Stomach smooth muscle (tissue), 2 donors: ENCODE measurements around the gene RMND5B.

Experiments used
- H3K27ac ChIP-seq: one replicate; pipeline ENCODE4 v1.7.0; 2013; ENCODE audit warnings: mild to moderate bottlenecking, low read length, inconsistent platforms
- H3K27me3 ChIP-seq, 2 donors: one replicate each; pipeline ENCODE4 v1.7.0; 2013; ENCODE audit warnings: low read length in 2 of 2; ENCODE audit not compliant: insufficient read depth in 2 of 2, control insufficient read depth in 1 of 2
- H3K36me3 ChIP-seq, 2 donors: one replicate each; pipeline ENCODE4 v1.7.0; 2013; ENCODE audit warnings: low read length in 2 of 2; ENCODE audit not compliant: control insufficient read depth in 2 of 2, insufficient read depth in 2 of 2
- H3K4me1 ChIP-seq: one replicate; pipeline ENCODE4 v1.7.0; 2013; ENCODE audit warnings: low read length; ENCODE audit not compliant: control insufficient read depth, insufficient read depth
- H3K4me3 ChIP-seq, 2 donors: one replicate each; pipeline ENCODE4 v1.7.0; 2013; ENCODE audit warnings: low read length in 2 of 2
- H3K9ac ChIP-seq, 2 donors: one replicate each; pipeline ENCODE4 v1.7.0; 2013; ENCODE audit warnings: low read length in 2 of 2, mild to moderate bottlenecking in 1 of 2
- H3K9me3 ChIP-seq, 2 donors: one replicate each; pipeline ENCODE4 v1.7.0; 2013; ENCODE audit warnings: low read length in 2 of 2; ENCODE audit not compliant: control insufficient read depth in 2 of 2
- donor health status: healthy.
- donor health status: Pancreatic carcinoma.

The RMND5B gene

DNA sequence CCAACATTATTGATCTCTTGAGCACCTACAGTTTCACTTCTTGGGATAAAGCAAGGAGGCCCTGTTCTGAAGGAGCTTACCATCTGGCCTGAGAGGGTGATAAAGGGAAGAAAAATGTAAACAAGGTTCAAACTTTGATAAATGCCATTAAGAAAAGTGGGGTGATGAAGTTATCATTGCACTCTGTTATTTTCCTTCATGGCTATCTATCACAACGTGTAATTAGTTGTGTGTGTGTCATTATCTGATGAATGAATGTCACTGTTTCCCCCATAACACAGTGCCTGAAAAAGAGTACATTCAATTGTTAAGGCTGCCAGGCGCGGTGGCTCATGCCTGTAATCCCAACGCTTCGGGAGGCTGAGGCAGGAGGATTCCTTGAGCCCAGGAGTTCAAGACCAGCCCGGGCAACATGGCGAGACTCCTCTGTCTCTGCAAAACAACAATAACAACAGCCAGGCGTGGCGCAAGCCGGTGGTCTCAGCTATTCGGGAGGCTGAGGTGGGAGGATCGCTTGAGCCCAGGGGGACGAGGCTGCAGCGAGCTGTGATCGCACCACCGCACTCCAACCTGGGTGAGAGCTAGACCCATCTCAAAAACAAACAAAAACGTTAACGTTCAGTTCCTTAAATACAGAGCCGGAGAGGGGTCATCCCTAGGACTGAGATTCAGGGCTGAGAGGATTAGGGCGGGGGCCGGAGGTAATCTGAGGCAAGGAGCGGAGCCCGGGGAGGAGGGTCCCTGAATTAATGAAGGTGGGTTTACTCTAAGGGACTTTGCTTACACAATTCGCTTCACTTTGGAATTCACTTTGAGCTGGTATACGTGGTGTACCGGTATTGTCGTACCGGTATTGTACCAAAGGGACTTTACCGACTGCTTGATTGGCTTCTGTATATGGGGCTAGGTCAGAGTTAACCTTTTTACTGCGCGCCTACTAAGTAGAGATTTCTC is 22.0 kb downstream of the RMND5B start:
- H3K27me3 ChIP-seq = no peaks in the 10 kb centered on the region
- H3K27ac ChIP-seq = peak overlapping the region; percentile 69
- no peaks in the 10 kb centered on the region for H3K9me3 ChIP-seq
- peak overlapping the region; percentile 52 to 72 for H3K9ac ChIP-seq
- H3K36me3 ChIP-seq = peaks cover 9 to 37% of the 10 kb centered on the region in 2 donors
- H3K4me3 ChIP-seq = peak overlapping the region; percentile 57 to 84
- peaks cover 16% of the 10 kb centered on the region for H3K4me1 ChIP-seq

DNA sequence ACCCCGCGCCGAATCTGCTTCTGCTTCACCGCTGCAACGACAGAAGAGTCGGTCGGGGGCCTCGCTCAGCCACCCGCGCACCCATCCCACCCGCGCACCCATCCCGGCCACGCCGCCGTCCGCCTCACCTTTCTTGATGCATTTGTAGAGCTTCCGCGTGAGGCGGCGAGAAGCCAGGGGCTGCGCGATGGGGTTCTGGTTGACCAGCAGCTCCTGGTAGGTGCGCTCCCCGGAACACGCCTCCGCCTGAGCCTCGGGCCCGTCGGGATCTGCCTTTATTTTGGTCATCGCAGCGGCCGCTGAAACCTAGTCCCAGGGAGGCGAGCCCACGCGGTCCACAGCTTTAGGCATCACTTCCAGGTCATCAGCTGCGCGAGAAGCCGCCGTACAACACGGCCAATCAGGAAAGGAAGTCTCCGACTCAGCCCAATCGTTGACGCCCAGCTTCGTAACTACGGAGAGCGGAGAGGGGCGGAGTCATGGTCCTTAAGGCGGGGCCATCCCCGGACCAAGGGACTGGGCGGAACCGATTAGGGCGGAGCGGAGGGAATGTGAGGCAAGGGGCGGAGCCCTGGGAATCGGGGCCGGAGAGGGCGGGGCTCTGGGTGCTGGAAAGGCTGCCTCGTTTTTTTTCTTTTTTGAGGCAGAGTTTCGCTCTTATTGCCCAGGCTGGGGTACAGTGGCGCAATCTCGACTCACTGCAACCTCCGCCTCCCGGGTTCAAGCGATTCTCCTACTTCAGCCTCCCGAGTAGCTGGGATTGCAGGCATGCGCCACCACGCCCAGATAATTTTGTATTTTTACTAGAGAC is 22.9 kb downstream of the RMND5B start, which contains the start of gene NHP2:
Gene NHP2, minus strand, starts transcription at position 356 of the 811 bp plus-strand sequence. Its CDS starts 68 bp downstream, at position 288.
- Histone ChIP-seq H3K4me3 (peak within 1 kb of the TSS; percentile 57 to 84), H3K27me3 (no peaks in the 10 kb centered on the region), H3K36me3 (peaks cover 0 to 28% of the 10 kb centered on the region in 2 donors), H3K9ac (peak within 1 kb of the TSS; percentile 52 to 72), H3K9me3 (no peaks in the 10 kb centered on the region), H3K27ac (peak within 1 kb of the TSS; percentile 69), H3K4me1 (peaks cover 16% of the 10 kb centered on the region)

DNA sequence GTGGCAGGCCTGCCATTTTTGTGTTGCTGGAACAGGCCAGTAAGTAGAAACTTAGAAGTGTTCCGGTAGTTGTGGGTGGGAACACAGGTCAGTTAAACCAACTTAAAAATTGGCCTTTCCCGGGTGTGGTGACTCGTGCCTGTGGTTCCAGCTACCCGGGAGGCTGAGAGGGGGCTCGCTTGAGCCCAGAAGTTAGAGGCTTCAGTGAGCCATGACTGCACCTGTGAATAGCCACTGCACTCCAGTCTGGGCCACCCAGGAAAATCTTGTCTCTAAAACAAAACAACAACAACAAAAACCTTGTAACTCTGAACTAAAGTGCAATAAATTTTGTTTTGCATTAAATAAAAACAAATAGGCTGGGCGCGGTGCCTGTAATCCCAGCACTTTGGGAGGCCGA is 24.3 kb downstream of the RMND5B start:
- H3K4me1 ChIP-seq = peaks cover 16% of the 10 kb centered on the region
- peaks cover 0 to 15% of the 10 kb centered on the region in 2 donors for H3K36me3 ChIP-seq
- no peaks in the 10 kb centered on the region for H3K27me3 ChIP-seq
- H3K9ac ChIP-seq = no peak overlapping the region
- no peaks in the 10 kb centered on the region for H3K9me3 ChIP-seq
- no peak overlapping the region for H3K27ac ChIP-seq
- no peak overlapping the region for H3K4me3 ChIP-seq

DNA sequence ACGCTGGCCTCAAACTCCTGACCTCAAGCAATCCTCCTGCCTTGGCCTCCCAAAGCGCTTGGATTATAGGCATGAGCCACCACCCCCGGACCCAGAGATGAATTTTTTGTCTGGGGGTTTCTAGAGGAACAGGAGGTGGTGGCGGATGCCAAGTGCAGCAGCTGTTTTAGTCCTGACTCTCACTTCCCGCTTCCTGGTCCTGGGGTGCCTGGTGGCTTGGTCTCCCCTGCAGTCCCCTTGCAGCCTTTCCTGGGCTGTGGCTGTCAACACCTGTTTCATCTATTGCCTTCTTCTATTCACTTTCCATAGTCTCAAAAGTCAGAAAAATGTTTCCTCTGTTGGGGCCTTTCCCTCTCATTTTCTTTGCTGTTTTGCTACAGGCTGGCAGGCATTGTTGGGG is 29.4 kb downstream of the RMND5B start:
- peaks cover 5% of the 10 kb centered on the region for H3K4me1 ChIP-seq
- no peaks in the 10 kb centered on the region for H3K9me3 ChIP-seq
- no peak overlapping the region for H3K9ac ChIP-seq
- no peak overlapping the region for H3K4me3 ChIP-seq
- H3K27ac ChIP-seq = no peak overlapping the region
- peaks cover 12 to 18% of the 10 kb centered on the region in 2 donors for H3K27me3 ChIP-seq
- H3K36me3 ChIP-seq = no peaks in the 10 kb centered on the region

DNA sequence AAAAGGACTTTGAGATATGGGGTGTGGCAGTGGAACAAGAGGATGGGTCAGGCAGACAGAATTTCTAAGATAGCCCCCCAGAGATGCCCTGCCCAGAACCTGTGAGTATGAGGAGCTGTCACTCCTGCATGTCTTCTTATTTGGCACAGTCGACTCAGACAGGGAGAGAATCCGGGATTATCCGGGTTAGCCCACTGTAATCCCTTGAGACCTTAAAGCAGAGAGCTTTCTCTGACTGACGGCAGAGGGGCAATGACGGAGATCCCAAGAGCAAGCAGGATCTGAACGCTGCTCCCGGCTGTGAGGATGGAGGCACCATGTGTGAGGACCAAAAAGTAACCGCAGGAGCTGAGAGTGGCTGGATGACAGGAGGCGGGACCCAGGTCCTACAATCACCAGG is 31.7 kb downstream of the RMND5B start:
- Histone ChIP-seq H3K27me3 (peaks cover 23 to 28% of the 10 kb centered on the region in 2 donors), H3K27ac (no peak overlapping the region), H3K9ac (no peak overlapping the region), H3K4me1 (peaks cover 5% of the 10 kb centered on the region), H3K9me3 (no peaks in the 10 kb centered on the region), H3K36me3 (no peaks in the 10 kb centered on the region), H3K4me3 (no peak overlapping the region)

DNA sequence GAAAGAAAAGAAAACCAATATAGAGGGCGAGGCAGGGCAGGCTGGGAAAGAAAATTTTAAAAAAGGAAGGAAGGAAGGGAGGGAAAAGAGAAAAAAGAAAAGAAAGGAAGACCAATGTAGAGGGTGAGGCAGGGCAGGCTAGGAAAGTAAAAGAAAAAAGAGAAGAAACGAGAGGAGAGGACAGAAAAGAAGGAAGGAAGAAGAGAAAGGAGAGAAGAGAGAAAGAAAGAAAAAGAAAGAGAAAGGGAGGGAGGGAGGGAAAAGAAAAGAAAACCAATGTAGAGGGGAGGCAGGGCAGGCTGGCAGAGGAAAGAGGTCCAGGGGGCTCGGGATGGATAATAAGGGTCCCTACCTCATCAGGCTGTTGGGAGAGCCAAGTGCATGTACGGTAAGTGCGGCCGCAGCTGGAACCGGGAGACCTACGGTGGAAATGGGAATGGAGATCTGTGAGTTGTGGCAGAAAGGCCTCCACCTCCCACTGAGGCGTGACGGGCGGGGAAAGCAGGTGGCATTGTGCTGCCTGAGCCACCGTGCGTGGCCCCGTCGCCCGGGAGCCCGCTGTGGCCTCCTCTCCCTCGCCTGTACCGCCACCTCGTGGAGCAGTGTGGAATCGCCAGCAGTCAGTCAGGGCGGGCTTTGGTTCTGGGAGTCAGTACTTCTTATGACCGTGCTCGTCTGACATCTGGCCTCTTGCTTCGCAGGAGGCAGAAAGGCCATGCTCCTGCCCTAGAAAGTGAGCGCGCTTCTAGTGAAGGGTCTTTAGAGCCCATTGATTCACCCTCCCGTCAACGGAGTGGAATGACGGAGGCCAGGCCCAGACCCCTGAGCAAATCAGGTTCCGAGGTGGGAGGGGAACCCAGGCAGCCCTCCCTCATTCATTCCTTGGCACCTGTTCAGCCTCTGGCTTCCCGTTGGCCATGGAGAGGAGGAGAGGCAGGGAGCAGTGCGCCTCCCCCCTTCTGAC is 33.2 kb downstream of the RMND5B start:
- Histone ChIP-seq H3K4me3 (peak overlapping the region; percentile 12 to 69), H3K9ac (peak overlapping the region in 1 of 2 donors; percentile 29), H3K36me3 (no peaks in the 10 kb centered on the region), H3K9me3 (no peaks in the 10 kb centered on the region), H3K4me1 (peaks cover 5% of the 10 kb centered on the region), H3K27ac (no peak overlapping the region), H3K27me3 (peaks cover 23 to 28% of the 10 kb centered on the region in 2 donors)

DNA sequence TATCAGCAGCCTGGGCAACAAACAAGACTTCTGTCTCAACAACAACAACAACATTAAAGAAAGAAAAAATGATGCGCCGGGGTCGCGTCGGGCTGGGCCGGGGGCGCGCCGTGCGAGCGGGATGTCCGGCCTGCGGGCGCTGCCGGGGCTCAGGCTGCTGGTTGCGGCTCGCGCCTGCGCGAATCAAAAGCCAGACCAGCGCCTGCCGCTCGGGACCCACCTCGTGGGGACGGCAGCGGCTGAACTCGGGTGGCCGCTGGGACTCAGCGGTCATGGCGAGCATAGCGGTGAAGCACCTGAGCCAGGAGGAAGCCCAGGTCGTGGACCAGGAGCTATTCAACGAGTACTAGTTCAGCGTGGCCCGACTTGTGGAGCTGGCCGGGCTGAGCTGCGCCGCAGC is 34.8 kb downstream of the RMND5B start:
- no peak overlapping the region for H3K27ac ChIP-seq
- peaks cover 23 to 28% of the 10 kb centered on the region in 2 donors for H3K27me3 ChIP-seq
- H3K9ac ChIP-seq = no peak overlapping the region
- H3K36me3 ChIP-seq = no peaks in the 10 kb centered on the region
- no peaks in the 10 kb centered on the region for H3K9me3 ChIP-seq
- H3K4me3 ChIP-seq = no peak overlapping the region
- H3K4me1 ChIP-seq = peaks cover 5% of the 10 kb centered on the region

DNA sequence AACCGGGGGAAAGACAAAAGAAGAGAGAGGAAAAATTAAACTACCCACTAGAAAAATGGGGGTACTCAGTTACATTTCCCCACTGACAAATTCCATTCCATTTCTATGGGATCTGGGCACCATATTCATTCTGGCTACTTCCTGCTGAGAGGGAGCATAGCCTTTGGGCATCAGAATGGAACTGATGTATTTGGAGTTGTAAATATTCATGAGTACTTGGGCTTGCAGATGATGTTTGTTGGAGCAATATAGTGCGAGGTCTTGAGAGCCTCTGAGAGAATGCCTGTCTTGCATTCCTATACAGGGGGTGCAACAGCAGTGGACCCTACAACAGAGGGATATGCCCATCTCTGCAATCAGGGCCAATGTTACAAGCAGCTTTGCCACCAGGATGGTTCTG is 39.6 kb downstream of the RMND5B start:
- no peaks in the 10 kb centered on the region for H3K4me1 ChIP-seq
- H3K9ac ChIP-seq = no peak overlapping the region
- no peak overlapping the region for H3K27ac ChIP-seq
- no peaks in the 10 kb centered on the region for H3K9me3 ChIP-seq
- no peaks in the 10 kb centered on the region for H3K36me3 ChIP-seq
- H3K27me3 ChIP-seq = peaks cover 7 to 9% of the 10 kb centered on the region in 2 donors
- no peak overlapping the region for H3K4me3 ChIP-seq

DNA sequence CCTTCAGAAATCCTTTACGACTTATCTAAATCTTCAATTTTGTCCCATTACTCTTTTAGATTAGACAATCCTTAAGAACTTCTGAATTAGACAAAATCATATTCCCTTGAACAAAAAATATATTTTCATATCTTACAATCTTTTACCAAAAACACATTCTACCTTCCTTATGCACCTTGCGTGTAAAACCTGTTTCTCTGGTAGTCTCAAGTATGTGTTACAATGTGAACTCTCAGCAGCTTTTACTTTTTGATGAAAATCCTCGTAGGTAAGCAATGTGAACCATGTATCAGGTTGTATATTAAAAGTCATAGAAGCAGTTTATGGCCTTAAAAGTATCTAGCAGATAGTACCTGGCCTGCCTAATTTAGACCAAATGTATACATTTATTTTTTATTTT is 43.6 kb downstream of the RMND5B start:
- Histone ChIP-seq H3K4me1 (no peaks in the 10 kb centered on the region), H3K27ac (no peak overlapping the region), H3K4me3 (no peak overlapping the region), H3K27me3 (no peaks in the 10 kb centered on the region), H3K9me3 (peaks cover 0 to 1% of the 10 kb centered on the region in 2 donors), H3K36me3 (no peaks in the 10 kb centered on the region), H3K9ac (no peak overlapping the region)

DNA sequence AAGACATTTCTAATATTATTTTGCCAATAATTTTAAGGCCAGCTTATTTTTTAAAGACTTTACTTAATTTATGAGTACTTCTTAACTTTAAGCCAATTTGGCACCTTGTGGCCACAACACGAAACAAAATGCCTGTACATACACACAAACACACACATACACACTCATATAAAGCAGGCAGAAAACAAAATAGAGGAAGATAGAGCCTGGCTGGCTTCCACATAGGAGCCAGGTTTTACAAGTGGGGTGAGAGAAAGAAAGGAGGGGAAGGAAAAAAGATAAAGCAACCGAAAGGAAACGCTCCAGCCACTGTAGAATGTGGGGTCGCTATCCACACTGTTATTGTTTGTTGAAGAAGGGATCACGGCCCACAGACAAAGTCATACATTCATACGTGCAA is 46.0 kb downstream of the RMND5B start:
- Histone ChIP-seq H3K9ac (no peak overlapping the region), H3K4me1 (no peaks in the 10 kb centered on the region), H3K27ac (no peak overlapping the region), H3K27me3 (peaks cover 0 to 3% of the 10 kb centered on the region in 2 donors), H3K4me3 (no peak overlapping the region), H3K9me3 (peaks cover 0 to 4% of the 10 kb centered on the region in 2 donors), H3K36me3 (no peaks in the 10 kb centered on the region)
